Measurements from ENCODE around the gene FBXO22. TPM values are rescaled to one million over a fixed set of nuclear protein-coding genes. Genes with fewer than 3 reads are reported as not detected.

The FBXO22 gene
- total and polyA plus RNA-seq, 2 of the 8 experiments (the other 6 are each of a cell fraction or from before 2014, with no cell fraction given) = 33.2 to 67.3 TPM

- no peak overlapping the region for H2BK20ac ChIP-seq (ENCODE audit: low read length)
- H3K4ac ChIP-seq (replicated peaks; ENCODE audit: insufficient read length, low read depth, low read length) = no peak overlapping the region
- no peak overlapping the region for H2BK5ac ChIP-seq (ENCODE audit: low read depth, low read length)
- TF ChIP-seq BCL11A (IDR thresholded peaks at IDR 0.05; ENCODE audit: low read depth in 2 of 2, low read length in 2 of 2) (no peak), POLR2A (IDR thresholded peaks at IDR 0.05; ENCODE audit: control extremely low read depth in 1 of 2, low read depth in 2 of 2, low read length in 2 of 2) (no peak), CEBPB (IDR thresholded peaks at IDR 0.05; ENCODE audit: low read depth, low read length) (no peak), RXRA (IDR thresholded peaks at IDR 0.05; ENCODE audit: insufficient read depth, low read depth, low read length) (no peak), TAF7 (optimal IDR thresholded peaks at IDR 0.05; ENCODE audit: borderline replicate concordance, low read depth, low read length) (no peak), TEAD4 (IDR thresholded peaks at IDR 0.05; ENCODE audit: low read depth, low read length) (no peak), YY1 (IDR thresholded peaks at IDR 0.05; ENCODE audit: low read depth, low read length) (no peak), SIX5 (IDR thresholded peaks at IDR 0.05; ENCODE audit: low read depth, low read length) (no peak), TAF1 (IDR thresholded peaks at IDR 0.05; ENCODE audit: low read depth, low read length) (no peak), CHD2 (IDR thresholded peaks at IDR 0.05; ENCODE audit: low read length) (no peak), ZNF274 (IDR thresholded peaks at IDR 0.05; ENCODE audit: borderline replicate concordance, extremely low read depth, low read length) (no peak)
- TF ChIP-seq, protein P1, sequence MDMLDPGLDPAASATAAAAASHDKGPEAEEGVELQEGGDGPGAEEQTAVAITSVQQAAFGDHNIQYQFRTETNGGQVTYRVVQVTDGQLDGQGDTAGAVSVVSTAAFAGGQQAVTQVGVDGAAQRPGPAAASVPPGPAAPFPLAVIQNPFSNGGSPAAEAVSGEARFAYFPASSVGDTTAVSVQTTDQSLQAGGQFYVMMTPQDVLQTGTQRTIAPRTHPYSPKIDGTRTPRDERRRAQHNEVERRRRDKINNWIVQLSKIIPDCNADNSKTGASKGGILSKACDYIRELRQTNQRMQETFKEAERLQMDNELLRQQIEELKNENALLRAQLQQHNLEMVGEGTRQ (IDR thresholded peaks at IDR 0.05; ENCODE audit: low read length) = no peak
- peaks cover 5 to 15% (median 5%) of the 10 kb centered on the region in 4 experiments; a peak in 7 of 8 replicates for H3K36me3 ChIP-seq (ENCODE audit: control insufficient read depth in 2 of 4, insufficient read depth in 4 of 4, low read length in 3 of 4)
- no peak overlapping the region for H3K14ac ChIP-seq (ENCODE audit: insufficient read length)
- peaks cover 0 to 5% of the 10 kb centered on the region in 2 experiments for H4K20me1 ChIP-seq (replicated peaks in 1 of 2; ENCODE audit: control insufficient read depth in 1 of 2, insufficient read depth in 2 of 2, low read length in 2 of 2)
- H4K8ac ChIP-seq (ENCODE audit: extremely low read depth, insufficient read depth, low read length) = no peak overlapping the region
- H3K4me1 ChIP-seq (replicated peaks in 1 of 4; ENCODE audit: control insufficient read depth in 3 of 4, insufficient read depth in 4 of 4, low read length in 3 of 4) = peaks cover 8 to 22% (median 13%) of the 10 kb centered on the region in 4 experiments; a peak in 5 of 7 replicates
- no peak overlapping the region for H3K56ac ChIP-seq (replicated peaks; ENCODE audit: insufficient read length, low read depth, low read length)
- FAIRE-seq = no peak
- H3K23me2 ChIP-seq (ENCODE audit: low read depth, low read length) = peaks cover 5% of the 10 kb centered on the region; the same call in 1 of the 2 replicates
- no peak overlapping the region for H2BK12ac ChIP-seq (ENCODE audit: low read depth, low read length)
- POLR2A ChIA-PET (ENCODE audit: partially characterized antibody) = interaction anchor here (1.3 kb wide), 1 partner anchor 8 kb away, joined by 3 read pairs; no protein-coding TSS in a partner anchor
- H2AFZ ChIP-seq (ENCODE audit: low read length) = no peak overlapping the region
- no peak overlapping the region for H3K4me2 ChIP-seq (ENCODE audit: insufficient read depth in 1 of 2, low read depth in 2 of 2, low read length in 2 of 2)
- H3K23ac ChIP-seq (ENCODE audit: insufficient read length) = no peak overlapping the region
- H3K9me3 ChIP-seq (ENCODE audit: insufficient read depth in 2 of 2, low read depth in 1 of 2, low read length in 1 of 2) = no peaks in the 10 kb centered on the region
- no peak overlapping the region for H2BK120ac ChIP-seq (replicated peaks; ENCODE audit: low read depth, low read length)
- H2BK15ac ChIP-seq (ENCODE audit: low read length) = no peak overlapping the region
- H3K79me2 ChIP-seq (ENCODE audit: control insufficient read depth in 1 of 2, insufficient read depth in 2 of 2, low read length in 2 of 2) = peaks cover 0 to 12% of the 10 kb centered on the region in 2 experiments; a peak in 3 of 4 replicates
- H3K79me1 ChIP-seq (ENCODE audit: low read depth, low read length) = peaks cover 6% of the 10 kb centered on the region
- H3K9ac ChIP-seq (replicated peaks in 1 of 4; ENCODE audit: extremely low read depth in 1 of 4, low read depth in 3 of 4, low read length in 3 of 4) = no peak overlapping the region
- H2AK5ac ChIP-seq (ENCODE audit: low read depth, low read length) = no peak overlapping the region
- H3K27me3 ChIP-seq (replicated peaks in 1 of 4; ENCODE audit: control insufficient read depth in 3 of 4, extremely low read depth in 1 of 4, insufficient read depth in 3 of 4, low read length in 3 of 4) = no peaks in the 10 kb centered on the region
- DNase-seq (ENCODE audit: low read depth in 1 of 2, low spot score in 2 of 2) = no peak
- H3K4me3 ChIP-seq (ENCODE audit: extremely low read depth in 1 of 4, insufficient read depth in 2 of 4, low read depth in 3 of 4, low read length in 4 of 4) = no peak overlapping the region
- no peak overlapping the region for H4K5ac ChIP-seq (ENCODE audit: insufficient read length, low read depth, low read length)
- no peak overlapping the region for H3K27ac ChIP-seq (ENCODE audit: low read depth, low read length)
- CTCF ChIA-PET (ENCODE audit: partially characterized antibody) = interaction anchor here (3.0 kb wide), 1 partner anchor 16 kb away, joined by 13 read pairs; no protein-coding TSS in a partner anchor
- H3K18ac ChIP-seq (ENCODE audit: extremely low read depth, low read length) = no peak overlapping the region
- no peak overlapping the region for H4K91ac ChIP-seq (replicated peaks; ENCODE audit: insufficient read length, low read length)
These were observed 3.1 kb upstream of the FBXO22 start for GRCh38 chr15:75900577-75900976.
